ENCODE measurements around the gene GCNT2. TPM values are rescaled to one million over a fixed set of nuclear protein-coding genes. Genes with fewer than 3 reads are reported as not detected.
"Not testable (repeated sequence)": the region's sequence is repeated elsewhere in the genome, so short reads cannot be mapped to it uniquely, and the experiment has no call there.

The GCNT2 gene
- total RNA-seq, 1 donor from 2014 or later = 13.2 TPM

DNA sequence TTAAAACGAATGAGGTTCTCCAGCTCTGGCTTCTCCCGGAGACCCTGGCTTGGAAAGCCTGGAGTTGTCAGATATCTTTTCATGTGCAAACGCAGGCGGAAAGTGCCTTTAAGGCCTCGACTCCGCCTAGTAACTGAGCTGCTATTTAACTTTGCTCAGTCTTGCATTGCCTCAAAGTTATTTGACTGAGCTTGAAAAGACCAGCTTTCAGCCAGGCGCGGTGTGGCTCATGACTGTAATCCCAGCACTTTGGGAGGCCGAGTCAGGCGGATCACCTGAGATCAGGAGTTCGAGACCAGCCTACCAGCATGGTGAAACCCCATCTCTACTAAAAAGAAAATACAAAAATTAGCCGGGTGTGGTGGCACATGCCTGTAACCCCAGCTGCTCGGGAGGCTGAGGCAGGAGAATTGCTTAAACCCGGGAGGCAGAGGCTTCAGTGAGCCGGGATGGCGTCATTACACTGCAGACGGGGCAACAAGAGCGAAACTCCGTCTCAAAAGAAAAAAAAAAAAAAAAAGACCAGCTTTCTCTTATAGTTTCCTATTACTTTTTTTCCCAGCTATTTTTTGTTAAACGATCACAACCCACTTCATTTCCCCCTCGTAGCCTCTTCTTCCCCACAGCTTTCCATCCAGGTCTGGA, 1.9 kb downstream of the GCNT2 start:
- no peak overlapping the region for H3K4me3 Mint-ChIP-seq (ENCODE audit: unreplicated experiment)
- H3K36me3 Mint-ChIP-seq (ENCODE audit: unreplicated experiment) = no peaks in the 10 kb centered on the region
- H3K27ac Mint-ChIP-seq (ENCODE audit: unreplicated experiment) = no peak overlapping the region
- TF ChIP-seq, protein P1, sequence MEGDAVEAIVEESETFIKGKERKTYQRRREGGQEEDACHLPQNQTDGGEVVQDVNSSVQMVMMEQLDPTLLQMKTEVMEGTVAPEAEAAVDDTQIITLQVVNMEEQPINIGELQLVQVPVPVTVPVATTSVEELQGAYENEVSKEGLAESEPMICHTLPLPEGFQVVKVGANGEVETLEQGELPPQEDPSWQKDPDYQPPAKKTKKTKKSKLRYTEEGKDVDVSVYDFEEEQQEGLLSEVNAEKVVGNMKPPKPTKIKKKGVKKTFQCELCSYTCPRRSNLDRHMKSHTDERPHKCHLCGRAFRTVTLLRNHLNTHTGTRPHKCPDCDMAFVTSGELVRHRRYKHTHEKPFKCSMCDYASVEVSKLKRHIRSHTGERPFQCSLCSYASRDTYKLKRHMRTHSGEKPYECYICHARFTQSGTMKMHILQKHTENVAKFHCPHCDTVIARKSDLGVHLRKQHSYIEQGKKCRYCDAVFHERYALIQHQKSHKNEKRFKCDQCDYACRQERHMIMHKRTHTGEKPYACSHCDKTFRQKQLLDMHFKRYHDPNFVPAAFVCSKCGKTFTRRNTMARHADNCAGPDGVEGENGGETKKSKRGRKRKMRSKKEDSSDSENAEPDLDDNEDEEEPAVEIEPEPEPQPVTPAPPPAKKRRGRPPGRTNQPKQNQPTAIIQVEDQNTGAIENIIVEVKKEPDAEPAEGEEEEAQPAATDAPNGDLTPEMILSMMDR (IDR thresholded peaks at IDR 0.05; ENCODE audit: partially characterized antibody, unreplicated experiment) = no peak
- H3K9me3 Mint-ChIP-seq (ENCODE audit: unreplicated experiment) = no peaks in the 10 kb centered on the region
- no peak for DNase-seq
- H3K4me1 Mint-ChIP-seq (ENCODE audit: low read depth, unreplicated experiment) = peaks cover 8% of the 10 kb centered on the region
- H3K27me3 Mint-ChIP-seq (ENCODE audit: unreplicated experiment) = no peaks in the 10 kb centered on the region

GRCh38 chr6:10526156-10526555, 5.0 kb downstream of the GCNT2 start:
- TF ChIP-seq, protein P1 (IDR thresholded peaks at IDR 0.05; ENCODE audit: partially characterized antibody, unreplicated experiment) = no peak
- Mint-ChIP-seq H3K27me3 (ENCODE audit: unreplicated experiment) (no peaks in the 10 kb centered on the region), H3K9me3 (ENCODE audit: unreplicated experiment) (no peaks in the 10 kb centered on the region), H3K4me1 (ENCODE audit: low read depth, unreplicated experiment) (peaks cover 5% of the 10 kb centered on the region), H3K27ac (ENCODE audit: unreplicated experiment) (no peak overlapping the region), H3K4me3 (ENCODE audit: unreplicated experiment) (no peak overlapping the region), H3K36me3 (ENCODE audit: unreplicated experiment) (no peaks in the 10 kb centered on the region)
- no peak for DNase-seq

- no peaks in the 10 kb centered on the region for H3K27me3 Mint-ChIP-seq (ENCODE audit: unreplicated experiment)
- no peak overlapping the region for H3K27ac Mint-ChIP-seq (ENCODE audit: unreplicated experiment)
- H3K4me1 Mint-ChIP-seq (ENCODE audit: low read depth, unreplicated experiment) = no peaks in the 10 kb centered on the region
- TF ChIP-seq, protein P1 (IDR thresholded peaks at IDR 0.05; ENCODE audit: partially characterized antibody, unreplicated experiment) = no peak
- no peaks in the 10 kb centered on the region for H3K36me3 Mint-ChIP-seq (ENCODE audit: unreplicated experiment)
- no peak for DNase-seq
- no peak overlapping the region for H3K4me3 Mint-ChIP-seq (ENCODE audit: unreplicated experiment)
- H3K9me3 Mint-ChIP-seq (ENCODE audit: unreplicated experiment) = peaks cover 1% of the 10 kb centered on the region
Observed at GRCh38 chr6:10528158-10528981, 7.2 kb downstream of the GCNT2 start.

DNA sequence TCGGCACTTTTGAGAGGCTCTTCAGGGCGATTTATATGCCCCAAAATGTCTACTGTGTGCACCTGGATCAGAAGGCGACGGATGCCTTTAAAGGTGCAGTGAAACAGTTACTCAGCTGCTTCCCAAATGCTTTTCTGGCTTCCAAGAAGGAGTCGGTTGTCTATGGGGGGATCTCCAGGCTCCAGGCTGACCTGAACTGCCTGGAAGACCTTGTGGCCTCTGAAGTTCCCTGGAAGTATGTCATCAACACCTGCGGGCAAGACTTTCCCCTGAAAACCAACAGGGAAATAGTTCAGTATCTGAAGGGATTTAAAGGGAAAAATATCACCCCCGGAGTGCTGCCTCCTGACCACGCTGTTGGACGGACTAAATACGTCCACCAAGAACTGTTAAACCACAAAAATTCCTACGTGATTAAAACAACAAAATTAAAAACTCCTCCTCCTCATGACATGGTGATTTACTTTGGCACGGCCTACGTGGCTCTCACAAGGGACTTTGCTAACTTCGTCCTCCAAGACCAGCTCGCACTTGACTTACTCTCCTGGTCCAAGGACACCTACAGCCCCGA, 8.2 kb downstream of the GCNT2 start:
- H3K27ac Mint-ChIP-seq (ENCODE audit: unreplicated experiment) = no peak overlapping the region
- H3K36me3 Mint-ChIP-seq (ENCODE audit: unreplicated experiment) = no peaks in the 10 kb centered on the region
- H3K4me3 Mint-ChIP-seq (ENCODE audit: unreplicated experiment) = no peak overlapping the region
- H3K27me3 Mint-ChIP-seq (ENCODE audit: unreplicated experiment) = no peaks in the 10 kb centered on the region
- TF ChIP-seq, protein P1 (IDR thresholded peaks at IDR 0.05; ENCODE audit: partially characterized antibody, unreplicated experiment) = no peak
- no peaks in the 10 kb centered on the region for H3K4me1 Mint-ChIP-seq (ENCODE audit: low read depth, unreplicated experiment)
- no peak for DNase-seq
- peaks cover 1% of the 10 kb centered on the region for H3K9me3 Mint-ChIP-seq (ENCODE audit: unreplicated experiment)

DNA sequence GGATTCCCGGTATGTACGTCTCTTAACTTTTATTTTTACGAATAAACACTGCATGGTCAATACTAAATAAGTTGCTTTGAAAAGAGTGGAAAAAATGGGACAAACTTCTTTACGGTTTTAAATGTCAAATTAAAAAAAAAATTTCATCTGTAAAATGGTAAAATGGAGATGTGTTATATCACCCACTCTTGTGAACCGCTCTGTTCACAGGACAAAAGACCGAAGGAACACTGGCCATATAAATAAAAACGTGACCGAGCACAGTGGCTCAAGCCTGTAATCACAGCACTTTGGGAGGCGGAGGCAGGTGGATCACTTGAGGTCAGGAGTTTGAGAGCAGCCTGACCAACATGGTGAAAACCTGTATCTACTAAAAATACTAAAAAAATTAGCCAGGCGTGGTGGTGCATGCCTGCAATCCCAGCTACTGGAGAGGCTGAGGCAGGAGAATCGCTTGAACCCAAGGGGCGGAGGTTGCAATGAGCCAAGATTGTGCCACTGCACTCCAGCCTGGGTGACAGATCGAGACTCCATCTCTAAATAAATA, 8.8 kb downstream of the GCNT2 start:
- DNase-seq; H3K9me3 Mint-ChIP-seq (ENCODE audit: unreplicated experiment); H3K27ac Mint-ChIP-seq (ENCODE audit: unreplicated experiment); H3K27me3 Mint-ChIP-seq (ENCODE audit: unreplicated experiment); H3K36me3 Mint-ChIP-seq (ENCODE audit: unreplicated experiment); H3K4me1 Mint-ChIP-seq (ENCODE audit: low read depth, unreplicated experiment); H3K4me3 Mint-ChIP-seq (ENCODE audit: unreplicated experiment): not testable (repeated sequence)

All from glutamatergic neuron (in vitro differentiated cells).